Germinal center (tissue), 1 donor: ENCODE measurements around the gene RSPH1.

Source experiments
- DNase-seq: peaks from one replicate; pipeline ENCODE4 v3.0.0; 2012; ENCODE audit warnings: mixed read lengths, low spot score

Gene RSPH1

DNA sequence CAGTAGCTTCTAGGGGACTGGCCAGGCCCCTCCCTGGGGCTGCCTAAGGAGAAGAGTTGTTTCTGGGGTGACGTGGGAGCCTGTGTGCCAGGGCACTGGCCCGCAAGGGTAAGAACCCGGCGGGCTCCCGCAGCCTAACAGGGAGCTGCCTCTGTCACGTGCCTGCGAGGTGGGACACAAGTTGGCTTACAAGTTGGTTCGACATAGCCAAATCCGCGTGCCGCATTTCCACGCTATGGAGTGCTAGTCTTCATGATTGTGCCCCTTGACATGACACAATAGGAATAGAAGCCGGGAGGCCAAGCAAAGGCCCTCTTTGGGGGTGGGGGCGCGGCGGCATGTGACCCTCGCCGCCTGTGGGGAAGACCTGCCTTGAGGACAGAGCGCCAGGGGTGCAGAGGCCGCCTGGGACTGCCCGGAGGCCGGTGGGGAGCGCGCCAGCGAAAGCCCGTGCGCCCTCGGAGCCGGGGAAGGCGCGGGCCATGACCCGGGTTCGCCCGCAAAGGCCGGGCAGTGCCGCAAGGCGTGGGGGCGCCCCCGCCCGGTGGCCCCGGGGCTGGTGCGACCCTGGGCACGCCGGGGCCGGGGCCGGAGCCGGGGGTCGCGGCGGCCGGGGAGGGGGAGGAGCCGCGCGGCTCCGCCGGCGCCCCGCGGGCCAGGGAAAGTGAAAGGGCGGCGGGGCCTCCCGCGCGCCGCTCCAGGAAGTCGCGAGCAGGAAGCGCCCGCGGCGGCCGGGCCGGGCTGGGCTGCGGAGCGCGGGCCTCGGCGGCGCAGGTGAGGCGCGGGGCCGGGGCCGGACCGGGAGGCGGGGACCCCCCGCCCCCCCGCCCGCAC lies 17.3 kb upstream of the RSPH1 start, which contains the start of gene SLC37A1:
SLC37A1 (plus strand) TSS at position 702 of the 834 bp plus-strand sequence. CDS start 4,603 bp downstream, outside the sequence.
- peak; percentile 64 for DNase-seq

DNA sequence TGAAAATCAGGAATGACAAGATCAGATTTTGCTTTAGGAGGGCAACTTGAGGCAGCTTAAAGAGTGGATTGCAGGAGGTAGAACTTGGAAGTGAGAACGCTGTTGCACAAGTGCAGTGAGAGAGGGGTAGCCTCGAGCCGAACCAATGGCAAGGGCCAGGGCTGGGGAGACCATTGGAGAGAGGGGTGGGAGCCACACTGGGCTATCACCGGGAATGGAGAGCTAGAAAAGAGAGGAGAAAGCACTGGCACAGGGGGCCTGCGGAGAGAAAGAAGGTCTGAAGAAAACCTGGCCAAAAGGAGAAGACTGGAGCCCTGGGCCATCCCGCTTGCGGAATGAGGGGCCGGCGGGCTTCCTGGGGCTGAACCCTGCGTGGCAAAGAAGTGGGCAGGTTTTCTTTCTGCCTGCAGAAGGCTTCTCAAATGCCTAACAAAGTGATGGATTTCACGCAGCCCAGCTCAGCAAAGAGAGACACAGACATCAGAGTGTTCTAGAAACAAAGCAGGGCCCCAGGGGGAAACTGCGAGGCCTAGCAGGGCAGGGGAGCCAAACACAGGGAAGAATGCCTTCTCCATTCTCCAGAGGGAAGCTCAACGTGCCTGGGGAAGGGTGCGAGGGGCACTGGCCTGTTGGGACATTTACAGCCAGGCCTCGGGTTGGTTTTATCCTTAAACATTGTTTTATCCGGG lies 16.5 kb upstream of the RSPH1 start:
- no peak for DNase-seq

DNA sequence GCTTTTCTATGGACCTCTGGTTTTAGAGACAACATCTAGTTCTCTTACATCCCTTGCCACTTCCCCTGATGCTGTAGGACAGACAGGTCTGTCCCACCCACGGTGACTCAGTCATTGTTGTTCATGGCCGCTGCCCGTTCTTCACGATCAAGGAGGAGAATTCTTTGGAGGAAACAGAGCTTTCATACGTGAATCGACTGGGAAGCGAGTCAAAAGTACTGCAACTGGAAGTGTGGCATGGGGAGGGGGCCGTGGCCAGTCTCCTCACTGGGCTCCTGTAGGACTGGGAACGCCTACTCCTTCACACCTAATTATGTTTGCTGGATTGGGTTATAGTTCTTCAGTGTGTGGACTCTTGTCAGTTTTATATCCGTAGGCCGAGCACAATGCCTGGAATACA lies 13.2 kb upstream of the RSPH1 start:
- no peak for DNase-seq

DNA sequence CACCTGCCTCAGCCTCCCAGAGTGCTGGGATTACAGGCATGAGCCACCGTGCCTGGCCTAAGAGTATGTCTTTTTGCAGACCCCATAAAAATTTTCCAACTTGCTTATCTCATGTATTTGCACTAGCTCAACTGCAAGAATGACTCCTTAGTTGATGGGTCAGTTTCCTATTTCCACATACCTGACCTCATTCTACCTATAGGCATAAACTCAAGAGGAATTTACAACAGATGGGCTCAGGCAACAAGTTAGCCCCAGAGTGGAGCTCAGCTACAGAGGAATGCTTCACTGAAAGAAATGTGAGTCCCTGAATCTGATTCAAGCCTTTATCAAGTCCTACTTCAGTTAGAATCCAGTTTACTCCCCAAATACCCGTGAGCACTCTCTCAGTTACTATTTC lies 12.3 kb upstream of the RSPH1 start:
- no peak for DNase-seq

DNA sequence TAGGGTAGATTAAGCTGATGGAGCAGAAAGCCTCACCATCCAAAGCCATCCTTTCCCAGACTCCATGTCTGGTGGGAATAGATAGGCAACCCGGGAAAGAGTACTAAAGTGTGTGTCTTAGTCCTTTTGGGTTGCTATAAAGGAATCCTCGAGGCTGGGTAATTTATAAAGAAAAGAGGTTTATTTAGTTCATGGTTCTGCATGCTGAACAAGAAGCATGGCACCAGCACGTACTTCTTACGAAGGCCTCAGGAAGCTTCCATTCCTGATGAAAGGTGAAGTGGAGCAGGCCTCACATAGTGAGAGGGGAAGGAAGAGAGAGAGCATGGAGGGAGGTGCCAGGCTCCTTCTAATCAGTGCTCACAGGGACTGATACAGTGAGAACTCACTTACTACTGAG lies 11.4 kb upstream of the RSPH1 start:
- DNase-seq: no peak

DNA sequence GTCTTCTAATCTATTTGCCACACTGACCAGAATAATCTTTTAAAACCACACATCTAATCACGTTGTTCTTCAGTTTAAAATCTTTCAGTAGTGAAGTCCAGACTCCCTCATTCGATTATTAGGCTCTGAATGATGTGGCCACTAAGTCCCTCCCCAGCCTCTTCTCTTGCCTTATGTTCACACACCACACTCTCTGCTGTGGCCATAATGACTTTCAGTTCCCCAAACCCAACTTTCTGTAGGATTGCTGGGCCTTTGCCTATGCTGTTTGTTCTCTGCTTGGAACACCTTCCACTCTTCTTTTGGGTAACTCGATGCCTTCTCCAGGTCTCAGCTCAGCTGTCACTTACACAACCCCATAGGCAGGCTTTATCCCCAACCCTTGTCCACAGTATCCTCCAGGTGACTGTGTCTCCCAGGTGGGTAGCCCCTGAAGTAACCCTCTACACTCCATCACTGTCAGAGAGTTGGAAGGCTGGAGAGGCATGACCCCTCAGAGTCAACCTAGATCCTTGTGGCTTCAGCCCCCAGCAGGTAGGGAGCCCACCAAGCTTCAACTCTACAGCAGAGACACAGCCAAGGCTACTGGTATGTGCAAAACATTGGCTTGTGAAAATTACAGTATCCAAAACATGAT lies 9.2 kb upstream of the RSPH1 start:
- peak; percentile 54 for DNase-seq

DNA sequence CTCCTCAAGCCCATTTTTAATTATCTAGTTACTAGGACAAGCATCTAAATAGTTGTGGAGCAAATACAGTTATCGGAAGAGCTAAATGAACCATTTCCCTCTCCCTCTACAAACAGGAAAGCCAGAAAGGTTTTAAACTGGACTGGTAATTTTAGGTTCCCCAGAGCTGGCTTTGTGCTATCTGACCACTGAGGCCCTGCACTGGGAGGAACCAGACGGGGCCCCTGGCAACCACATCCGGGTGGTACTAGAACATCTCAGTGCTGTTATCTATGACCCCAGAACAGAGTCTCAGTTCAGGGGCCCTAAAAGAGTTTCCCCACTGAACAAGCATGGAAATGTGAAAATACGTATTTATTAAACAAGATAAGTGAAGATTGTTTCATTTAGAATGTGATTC lies 7.7 kb upstream of the RSPH1 start:
- no peak for DNase-seq

DNA sequence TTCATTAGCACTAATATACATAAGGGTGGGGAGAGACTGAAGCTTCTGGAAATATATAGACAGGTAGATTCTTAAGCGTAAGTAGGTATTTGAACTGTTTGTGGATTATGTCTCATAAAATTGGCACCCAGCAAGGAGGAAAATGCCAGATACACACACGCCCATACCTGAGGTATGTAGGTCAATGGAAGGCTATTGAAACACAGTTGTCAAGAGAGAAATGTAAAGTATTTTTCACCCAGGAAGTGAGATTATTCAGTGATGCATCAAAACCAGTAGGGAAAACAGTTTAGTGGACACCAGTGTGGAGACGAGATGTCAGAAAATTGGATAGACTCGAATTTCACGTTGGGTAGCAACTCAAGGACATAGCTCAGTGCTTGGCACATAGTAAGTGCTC lies 4.7 kb upstream of the RSPH1 start:
- no peak for DNase-seq

DNA sequence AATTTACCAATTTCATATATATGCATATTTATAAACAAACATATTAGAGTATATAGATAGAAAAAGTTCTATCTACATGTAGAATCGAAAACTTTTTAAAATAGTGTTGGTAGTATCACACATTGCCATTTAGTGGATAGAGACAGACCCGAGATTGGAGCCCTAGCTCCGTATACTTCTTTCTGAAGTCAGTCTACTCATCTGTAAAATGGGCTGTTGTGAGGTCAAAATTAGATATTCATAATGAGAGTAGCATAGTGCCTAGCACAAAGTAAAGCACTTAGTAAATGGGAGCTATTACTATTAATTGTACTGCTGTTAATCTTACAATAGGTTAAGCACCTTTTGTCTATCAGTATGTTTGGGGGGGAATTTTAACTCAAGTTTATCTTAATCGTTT lies 4.2 kb upstream of the RSPH1 start:
- no peak for DNase-seq

DNA sequence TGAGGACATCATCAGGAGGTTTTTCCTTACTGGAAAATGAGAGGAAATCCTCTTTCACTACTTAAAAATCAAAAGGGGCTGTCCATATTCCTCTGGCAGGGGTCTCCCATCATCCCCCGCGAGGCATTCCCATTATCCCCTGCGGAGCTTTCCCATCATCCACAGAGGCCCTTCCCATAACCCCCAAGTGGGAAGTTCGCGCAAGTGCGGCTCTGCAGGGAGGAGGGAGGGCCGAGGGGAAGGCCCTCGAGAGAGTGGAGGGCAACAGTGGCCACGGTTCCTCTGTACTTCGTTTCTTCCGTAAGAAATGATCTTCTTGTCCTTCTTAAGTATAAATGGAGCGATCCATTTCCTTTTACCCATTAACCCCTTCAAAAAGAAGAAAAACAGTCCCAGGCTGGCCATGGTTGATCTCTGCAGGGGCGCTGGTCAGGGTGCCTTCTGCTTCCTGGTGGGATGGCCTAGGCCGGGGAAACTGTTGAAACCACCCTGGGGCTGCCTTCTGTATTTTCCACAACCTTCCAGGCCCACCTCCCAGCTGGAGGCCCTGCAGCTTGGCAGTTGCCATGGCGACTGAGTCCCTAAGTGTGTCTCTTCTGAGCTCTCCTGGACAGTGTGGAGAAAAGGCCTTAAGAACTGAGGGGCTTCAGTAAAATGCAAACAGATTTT lies 3.6 kb upstream of the RSPH1 start:
- DNase-seq: no peak

DNA sequence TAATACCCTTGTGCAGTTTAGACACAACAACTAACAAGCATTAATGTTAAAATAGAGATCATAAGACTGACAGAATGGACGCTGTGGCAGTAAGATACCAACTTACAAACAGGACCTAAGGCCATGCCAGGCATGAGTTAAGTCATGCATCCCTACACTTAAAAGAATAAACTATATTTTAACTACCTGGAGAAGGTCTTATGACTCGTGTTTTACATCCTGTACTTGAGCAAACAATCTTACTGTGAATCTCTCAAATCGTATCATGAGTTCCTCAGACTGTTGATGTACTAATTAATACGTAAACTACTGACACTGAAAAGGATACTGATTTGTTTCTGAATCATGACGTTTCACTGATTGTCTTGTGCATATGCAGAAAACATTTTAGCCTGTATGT lies 2.0 kb upstream of the RSPH1 start:
- no peak for DNase-seq

DNA sequence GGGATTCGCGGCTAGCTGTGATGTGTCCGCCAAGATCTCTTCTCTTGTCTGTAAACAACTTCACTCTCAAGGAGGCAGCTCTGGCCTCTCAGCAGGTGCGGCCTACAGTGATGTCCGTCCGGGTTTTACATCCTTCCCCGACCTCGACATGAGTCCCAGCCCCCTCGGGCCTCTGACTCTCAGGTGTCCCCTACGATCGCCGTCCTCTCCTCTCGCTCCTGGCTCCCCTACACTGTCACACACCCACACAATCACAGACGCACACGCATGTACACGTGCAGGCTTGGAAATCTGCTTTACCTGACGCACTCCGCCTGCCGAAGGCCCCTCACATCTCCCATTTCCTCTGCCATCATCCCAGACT lies 797 bp upstream of the RSPH1 start:
- no peak for DNase-seq

DNA sequence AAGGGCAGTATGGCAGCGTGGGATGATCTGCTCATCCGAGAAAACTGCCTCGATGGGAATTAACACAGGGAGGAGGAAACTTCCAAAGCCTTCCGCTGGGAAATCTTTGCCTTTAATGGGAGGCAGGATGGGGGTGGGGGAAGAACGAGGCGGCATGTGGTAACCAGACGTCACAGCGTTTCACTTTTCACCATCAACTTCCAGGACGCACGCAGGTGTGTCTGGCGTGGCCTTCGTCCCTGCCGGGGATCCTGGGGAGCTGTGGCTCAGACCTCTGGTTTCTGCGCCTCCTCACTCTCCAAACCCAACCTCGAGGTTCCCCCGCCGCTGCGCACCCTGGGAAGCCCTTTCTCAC lies 282 bp downstream of the RSPH1 start:
- peak; percentile 31 for DNase-seq

DNA sequence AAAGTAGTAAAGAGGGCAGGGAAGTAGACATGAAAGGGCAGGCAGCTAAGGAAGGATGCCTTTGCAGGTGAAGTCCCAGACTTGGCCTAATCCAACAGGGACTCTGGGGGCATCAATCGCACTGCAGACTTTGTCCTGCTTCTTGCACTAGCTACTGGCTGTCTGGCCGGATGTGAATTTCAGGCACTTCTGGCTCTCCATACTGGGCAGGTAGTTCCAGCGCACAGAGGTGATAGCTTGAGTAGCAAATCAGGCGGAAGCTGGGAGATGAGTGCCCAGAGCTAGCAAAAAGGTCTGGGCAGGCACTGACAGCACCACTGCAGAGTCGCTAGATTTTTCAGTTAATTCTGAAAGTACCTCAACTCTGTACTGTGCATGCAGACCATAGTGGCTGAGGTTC lies 997 bp downstream of the RSPH1 start:
- DNase-seq: no peak

DNA sequence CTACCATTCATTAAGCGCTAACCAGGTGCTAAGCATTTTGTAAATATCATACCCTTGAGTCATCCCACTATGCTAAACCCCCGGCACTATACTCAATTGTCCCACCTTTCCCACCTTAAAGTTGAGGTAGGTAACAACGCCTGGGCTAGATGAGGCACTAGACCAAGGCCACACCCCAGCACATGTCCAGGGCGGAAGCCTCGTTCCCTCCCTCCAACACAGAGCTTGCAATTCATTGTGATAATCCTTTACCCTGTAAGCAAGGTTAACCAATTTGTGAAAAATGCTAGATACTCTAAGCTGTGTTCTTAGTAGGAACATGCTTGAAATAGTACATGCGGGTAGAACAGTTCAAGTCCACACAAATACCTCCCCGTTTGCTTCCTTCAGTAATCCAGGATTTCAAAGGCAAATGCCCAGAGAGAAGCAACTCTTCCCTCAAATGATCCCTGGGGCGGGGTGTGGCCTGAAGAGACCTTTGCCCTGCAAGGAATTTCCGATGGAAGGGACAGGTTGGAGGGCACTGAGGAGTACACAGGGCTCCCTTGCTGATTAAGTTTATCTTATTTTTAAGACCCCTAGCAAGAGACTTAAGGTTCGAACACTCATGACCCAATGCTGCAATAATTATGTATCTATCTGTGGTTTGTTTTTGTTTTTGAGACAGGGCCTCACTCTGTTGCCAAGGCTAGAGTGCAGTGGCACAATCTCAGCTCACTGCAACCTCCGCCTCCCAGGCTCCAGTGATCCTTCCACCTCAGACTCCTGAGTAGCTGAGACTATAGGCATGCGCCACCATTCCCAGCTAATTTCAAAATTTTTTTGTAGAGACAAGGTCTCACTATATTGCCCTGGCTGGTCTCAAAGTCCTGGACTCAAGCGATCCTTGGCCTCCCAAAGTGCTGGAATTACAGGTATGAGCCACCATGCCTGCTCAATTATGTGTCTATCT lies 2.6 kb downstream of the RSPH1 start:
- DNase-seq: no peak

DNA sequence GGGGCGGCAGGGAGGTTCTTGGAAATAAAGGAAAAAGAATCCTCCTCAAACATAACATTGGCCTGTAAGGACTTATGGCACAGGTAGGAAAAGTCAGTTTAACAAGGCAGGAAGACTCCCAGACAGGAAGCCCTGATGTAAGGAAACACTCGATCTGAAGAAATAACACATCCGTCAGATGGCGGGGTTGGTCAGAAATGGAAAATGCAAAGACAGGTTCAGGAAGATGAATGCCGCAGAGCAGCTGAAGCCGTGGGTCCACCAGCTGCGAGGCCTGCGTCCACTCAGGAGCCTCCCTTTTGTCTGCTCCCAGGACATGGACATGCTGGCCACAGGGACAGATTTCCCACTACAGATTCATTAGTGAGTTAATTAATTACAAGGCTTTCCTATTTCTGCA lies 3.8 kb downstream of the RSPH1 start:
- DNase-seq: no peak

DNA sequence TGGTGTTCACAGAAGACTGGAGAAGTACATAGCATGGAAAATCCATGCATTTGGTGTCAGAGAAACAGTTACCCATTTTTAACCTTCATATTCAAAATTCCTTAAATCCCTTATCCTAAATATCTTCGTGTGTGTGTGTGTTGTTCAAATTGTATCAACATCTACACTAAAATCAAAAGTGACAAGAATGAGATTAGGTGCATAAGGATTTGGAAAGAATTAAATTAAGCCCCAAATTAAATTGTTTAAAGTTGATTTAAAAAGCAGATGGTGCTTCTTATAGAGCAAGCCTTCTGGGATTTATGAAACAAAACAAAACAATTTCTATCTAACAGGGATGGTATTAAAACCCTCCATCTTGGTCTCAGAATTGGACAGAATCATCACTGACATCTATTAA lies 4.7 kb downstream of the RSPH1 start:
- no peak for DNase-seq

DNA sequence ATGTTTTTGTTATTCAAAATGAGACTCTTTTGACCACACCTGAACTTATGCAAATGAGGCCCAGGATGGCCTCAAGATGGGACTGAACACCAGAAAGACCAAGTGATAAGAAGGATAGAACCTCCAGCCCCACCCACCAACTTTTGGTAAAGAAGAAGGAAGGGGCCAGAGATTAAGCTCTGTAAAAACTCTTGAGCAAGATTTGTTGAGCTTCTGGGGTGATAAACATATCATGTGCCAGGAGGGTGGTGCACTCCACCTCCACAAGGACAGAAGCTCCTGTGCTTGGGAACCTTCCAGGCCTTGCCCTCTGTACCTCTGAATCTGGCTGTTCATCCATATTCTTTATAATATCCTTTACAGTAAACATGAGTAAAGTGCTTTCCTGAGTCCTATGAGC lies 5.3 kb downstream of the RSPH1 start:
- DNase-seq: no peak

DNA sequence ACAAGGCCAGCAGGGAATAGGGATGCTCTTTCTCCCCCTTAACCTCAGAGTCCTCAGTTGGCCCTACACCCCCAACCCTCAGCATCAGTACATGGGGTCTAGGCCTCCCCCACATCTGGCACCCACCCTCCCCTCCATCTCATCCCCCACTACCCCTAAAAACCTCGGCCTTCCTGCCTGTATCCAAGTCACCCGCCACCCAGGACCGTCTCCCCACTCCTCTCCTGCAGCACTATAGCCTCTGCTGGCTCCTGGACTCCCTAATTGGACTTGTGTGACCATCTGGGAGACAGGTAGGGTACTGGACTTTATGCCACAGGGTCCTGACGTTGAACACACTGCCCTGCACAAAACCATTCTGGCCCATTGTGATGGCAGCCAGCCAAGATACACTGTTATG lies 6.0 kb downstream of the RSPH1 start:
- DNase-seq: no peak

DNA sequence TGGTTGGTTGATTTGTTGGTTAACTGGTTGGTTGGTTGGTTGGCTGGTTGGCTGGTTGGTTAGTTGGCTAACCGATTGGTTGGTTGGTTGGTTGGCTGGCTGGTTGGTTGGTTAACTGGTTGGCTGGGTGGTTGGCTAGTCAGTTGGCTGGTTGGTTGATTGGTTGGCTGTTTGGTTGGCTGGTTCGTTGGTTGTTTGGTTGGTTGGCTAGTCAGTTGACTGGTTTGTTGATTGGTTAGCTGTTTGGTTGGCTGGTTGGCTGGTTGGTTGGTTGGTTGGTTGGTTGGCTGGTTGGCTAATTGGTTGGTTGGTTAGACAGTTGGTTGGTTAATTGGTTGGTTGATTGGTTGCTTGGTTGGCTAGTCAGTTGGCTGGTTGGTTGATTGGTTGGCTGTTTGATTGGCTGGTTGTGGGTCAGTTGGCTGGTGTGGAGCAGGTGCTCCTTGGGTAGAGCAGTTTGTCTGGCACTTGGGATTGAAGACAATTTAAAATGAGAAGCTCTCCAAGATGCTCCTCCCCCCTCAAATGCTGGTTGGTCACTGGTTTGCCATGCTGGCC lies 6.9 kb downstream of the RSPH1 start:
- no peak for DNase-seq

DNA sequence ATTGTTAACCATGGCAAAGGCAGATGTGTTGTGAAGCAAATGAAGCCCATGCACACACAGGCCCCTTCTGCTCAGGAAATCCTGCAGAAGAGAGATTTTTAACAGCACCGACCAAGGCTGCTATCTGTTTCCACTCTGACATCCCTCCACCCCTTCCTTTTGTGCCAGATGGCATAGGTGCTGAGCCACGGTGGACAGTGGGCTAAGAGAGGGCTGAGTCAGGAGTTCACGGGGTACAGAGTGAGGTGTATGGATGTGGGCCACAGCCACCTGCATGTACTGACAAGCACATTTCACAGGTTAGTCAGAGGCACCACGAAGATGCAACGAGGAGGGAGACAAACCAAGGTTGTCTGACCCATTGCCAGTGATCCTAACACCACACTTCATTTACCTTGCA lies 9.5 kb downstream of the RSPH1 start:
- DNase-seq: no peak
